H1 (cell line): Measurements from ENCODE around the gene CRYBB2. TPM values are rescaled to one million over a fixed set of nuclear protein-coding genes. Genes with fewer than 3 reads are reported as not detected.
"Not testable (repeated sequence)": the region's sequence is repeated elsewhere in the genome, so short reads cannot be mapped to it uniquely, and the experiment has no call there.

Source experiments
- CTCF ChIA-PET: fragments of 300-600 bp; sonication (Branson Sonifier 250); formaldehyde crosslinking; loops from one replicate; lab custom pipeline; 2021; ENCODE audit not compliant: partially characterized antibody; lab: Charles Lee
- POLR2A ChIA-PET: fragments of 300-600 bp; sonication (Branson Sonifier 250); formaldehyde crosslinking; loops from one replicate; lab custom pipeline; 2021; ENCODE audit warnings: inconsistent platforms; ENCODE audit not compliant: partially characterized antibody; lab: Charles Lee
- DNase-seq, 2 experiments: peaks; one replicate each; pipeline versions ENCODE4 v3.0.0 to v3.0.0-alpha.2; 2010 to 2022; ENCODE audit warnings: low spot score in 2 of 2, low read depth in 1 of 2, mixed read lengths in 1 of 2
- FAIRE-seq: peaks from 2 replicates; lab custom pipeline; 2011; peaks lifted over from hg19 to GRCh38; lab: Jason Lieb, UNC
- H2AFZ ChIP-seq: 2 replicates; pipeline ENCODE4 v1.8.1; 2012; ENCODE audit warnings: low read length, inconsistent platforms
- H2AK5ac ChIP-seq: 2 replicates; pipeline ENCODE4 v1.6.1; 2013; ENCODE audit warnings: low read depth, low read length
- H2BK120ac ChIP-seq: replicated peaks from 2 replicates; pipeline ENCODE3; 2013; ENCODE audit warnings: low read depth, low read length, inconsistent platforms
- H2BK12ac ChIP-seq: 2 replicates; pipeline ENCODE4 v1.6.1; 2013; ENCODE audit warnings: low read depth, low read length
- H2BK15ac ChIP-seq: 2 replicates; pipeline ENCODE4 v1.6.1; 2013; ENCODE audit warnings: low read length
- H2BK20ac ChIP-seq: 2 replicates; pipeline ENCODE4 v1.6.1; 2013; ENCODE audit warnings: low read length
- H2BK5ac ChIP-seq: 2 replicates; pipeline ENCODE4 v1.6.1; 2013; ENCODE audit warnings: low read depth, low read length
- H3K14ac ChIP-seq: 2 replicates; pipeline ENCODE4 v1.6.1; 2013; ENCODE audit warnings: inconsistent platforms; ENCODE audit not compliant: insufficient read length
- H3K18ac ChIP-seq: 2 replicates; pipeline ENCODE4 v1.6.1; 2013; ENCODE audit warnings: low read length; ENCODE audit errors: extremely low read depth
- H3K23ac ChIP-seq: 2 replicates; pipeline ENCODE4 v1.6.1; 2013; ENCODE audit warnings: inconsistent platforms; ENCODE audit not compliant: insufficient read length
- H3K23me2 ChIP-seq: 2 replicates; pipeline ENCODE4 v1.6.1; 2013; ENCODE audit warnings: low read depth, low read length
- H3K27ac ChIP-seq: 2 replicates; pipeline ENCODE4 v1.6.1; 2011; ENCODE audit warnings: low read depth, low read length, inconsistent platforms
- H3K27me3 ChIP-seq, 4 experiments: replicated peaks in 1 of 4; 1 replicate in 1 of 4; 2 replicates in 3 of 4; pipeline versions ENCODE4 v1.6.1 to v1.8.1; 2011 to 2013; ENCODE audit warnings: low read length in 3 of 4, mild to moderate bottlenecking in 3 of 4, inconsistent platforms in 2 of 4, mixed read lengths in 2 of 4, moderate library complexity in 1 of 4; ENCODE audit not compliant: control insufficient read depth in 3 of 4, insufficient read depth in 3 of 4; ENCODE audit errors: extremely low read depth in 1 of 4
- H3K36me3 ChIP-seq, 4 experiments: 2 replicates each; pipeline versions ENCODE4 v1.6.1 to v1.8.1; 2011 to 2013; ENCODE audit warnings: mild to moderate bottlenecking in 4 of 4, low read length in 3 of 4, moderate library complexity in 2 of 4, control low read depth in 1 of 4, inconsistent platforms in 1 of 4; ENCODE audit not compliant: insufficient read depth in 4 of 4, control insufficient read depth in 2 of 4
- H3K4ac ChIP-seq: replicated peaks from 2 replicates; pipeline ENCODE3; 2013; ENCODE audit warnings: low read length, low read depth, mixed read lengths, inconsistent platforms; ENCODE audit not compliant: insufficient read length
- H3K4me1 ChIP-seq, 4 experiments: replicated peaks in 1 of 4; 1 replicate in 1 of 4; 2 replicates in 3 of 4; pipeline versions ENCODE4 v1.6.1 to v1.8.1; 2011 to 2013; ENCODE audit warnings: low read length in 3 of 4, inconsistent platforms in 2 of 4, mixed read lengths in 1 of 4; ENCODE audit not compliant: insufficient read depth in 4 of 4, control insufficient read depth in 3 of 4
- H3K4me2 ChIP-seq, 2 experiments: 2 replicates each; pipeline versions ENCODE4 v1.6.1 to v1.8.1; 2011 to 2013; ENCODE audit warnings: low read depth in 2 of 2, low read length in 2 of 2, control low read depth in 1 of 2, inconsistent platforms in 1 of 2, mild to moderate bottlenecking in 1 of 2; ENCODE audit not compliant: insufficient read depth in 1 of 2
- H3K4me3 ChIP-seq, 4 experiments: fragments of 200-600, 300-600 bp in 1 of 4; sonication (generic), shearing (Covaris generic), sonication (Bioruptor Twin) in 1 of 4; 2 replicates each; pipeline versions ENCODE4 v1.5.1 to v1.8.1; 2011 to 2016; ENCODE audit warnings: low read length in 4 of 4, low read depth in 3 of 4, control low read depth in 2 of 4, inconsistent platforms in 2 of 4, mild to moderate bottlenecking in 2 of 4, mixed read lengths in 1 of 4, moderate library complexity in 1 of 4; ENCODE audit not compliant: insufficient read depth in 2 of 4; ENCODE audit errors: extremely low read depth in 1 of 4
- H3K56ac ChIP-seq: replicated peaks from 2 replicates; pipeline ENCODE3; 2013; ENCODE audit warnings: low read depth, mild to moderate bottlenecking, mixed read lengths, low read length, inconsistent platforms; ENCODE audit not compliant: insufficient read length
- H3K79me1 ChIP-seq: 2 replicates; pipeline ENCODE4 v1.6.1; 2013; ENCODE audit warnings: low read depth, low read length, control low read depth
- H3K79me2 ChIP-seq, 2 experiments: 2 replicates each; pipeline versions ENCODE4 v1.6.1 to v1.8.1; 2012 to 2013; ENCODE audit warnings: low read length in 2 of 2, mild to moderate bottlenecking in 2 of 2, inconsistent platforms in 1 of 2; ENCODE audit not compliant: insufficient read depth in 2 of 2, control insufficient read depth in 1 of 2
- H3K9ac ChIP-seq, 4 experiments: replicated peaks in 1 of 4; 1 replicate in 1 of 4; 2 replicates in 3 of 4; pipeline versions ENCODE4 v1.6.1 to v1.8.1; 2011 to 2013; ENCODE audit warnings: low read depth in 3 of 4, low read length in 3 of 4, control low read depth in 2 of 4, mild to moderate bottlenecking in 2 of 4, moderate library complexity in 2 of 4, inconsistent platforms in 1 of 4; ENCODE audit errors: extremely low read depth in 1 of 4
- H3K9me3 ChIP-seq, 2 experiments: 2 replicates each; pipeline versions ENCODE4 v1.6.1 to v1.8.1; 2012 to 2013; ENCODE audit warnings: mild to moderate bottlenecking in 2 of 2, moderate library complexity in 2 of 2, control low read depth in 1 of 2, inconsistent platforms in 1 of 2, low read depth in 1 of 2, low read length in 1 of 2, mixed read lengths in 1 of 2; ENCODE audit not compliant: insufficient read depth in 2 of 2
- H4K20me1 ChIP-seq, 2 experiments: replicated peaks in 1 of 2; 2 replicates each; pipeline versions ENCODE3 to v1.8.1; 2011 to 2013; ENCODE audit warnings: inconsistent platforms in 2 of 2, low read length in 2 of 2, mild to moderate bottlenecking in 1 of 2; ENCODE audit not compliant: insufficient read depth in 2 of 2, control insufficient read depth in 1 of 2
- H4K5ac ChIP-seq: 2 replicates; pipeline ENCODE4 v1.6.1; 2013; ENCODE audit warnings: low read length, low read depth, mixed read lengths, inconsistent platforms; ENCODE audit not compliant: insufficient read length
- H4K8ac ChIP-seq: 2 replicates; pipeline ENCODE4 v1.8.0; 2013; ENCODE audit warnings: mild to moderate bottlenecking, moderate library complexity, low read length, inconsistent platforms; ENCODE audit not compliant: insufficient read depth; ENCODE audit errors: extremely low read depth
- H4K91ac ChIP-seq: replicated peaks from 2 replicates; pipeline ENCODE3; 2013; ENCODE audit warnings: low read length, mixed read lengths, inconsistent platforms; ENCODE audit not compliant: insufficient read length
- WGBS, 2 experiments: shearing (Covaris generic) in 1 of 2; methylation state at CpG; one replicate each; pipeline versions ENCODE4 v1.1.6 to v1.1.7; 2013 to 2015; ENCODE audit warnings: low lambda C conversion rate in 2 of 2, mixed read lengths in 2 of 2, inconsistent platforms in 1 of 2, low coverage in 1 of 2, missing lambda C conversion rate in 1 of 2; ENCODE audit not compliant: insufficient replicate concordance in 2 of 2, insufficient coverage in 1 of 2, insufficient read length in 1 of 2; ENCODE audit errors: extremely low coverage in 1 of 2, missing lambda C conversion rate in 1 of 2; 5-methylcytosine and 5-hydroxymethylcytosine counted together
- polyA plus RNA-seq, 7 experiments: library from polyadenylated mRNA; depleted of rRNA in 3 of 7; stranded (reverse) in 5 of 7; unstranded in 2 of 7; fragments of >200 nt in 5 of 7; fragments of 200-250 nt in 2 of 7; gene quantifications; 1 replicate in 5 of 7; 2 replicates in 1 of 7; 4 replicates in 1 of 7; pipeline versions ENCODE4 v1.2.1 to v1.2.3, GENCODE V29; 2011 to 2013; ENCODE audit warnings: missing spikeins in 2 of 7, mixed read lengths in 2 of 7
- small RNA-seq: library from polyadenylated mRNA; stranded (forward); fragments of <200 nt; extraction: miRNeasy Mini kit (QIAGEN cat#:217004); gene quantifications from one replicate; pipeline ENCODE3, GENCODE V24; 2013; ENCODE audit not compliant: insufficient read depth
- total RNA-seq: library from RNA; stranded (reverse); fragmentation: NEBNext Ultra II Directional; extraction: Animal tissue kit (Norgen Biotek cat#: 25700); gene quantifications from 2 replicates; pipeline ENCODE4 v1.2.1, GENCODE V29; 2021

Gene CRYBB2
- total and polyA plus RNA-seq, 2 of the 8 experiments (the other 6 are each of a cell fraction or from before 2014, with no cell fraction given) = 0.12 TPM; not detected in 1

DNA sequence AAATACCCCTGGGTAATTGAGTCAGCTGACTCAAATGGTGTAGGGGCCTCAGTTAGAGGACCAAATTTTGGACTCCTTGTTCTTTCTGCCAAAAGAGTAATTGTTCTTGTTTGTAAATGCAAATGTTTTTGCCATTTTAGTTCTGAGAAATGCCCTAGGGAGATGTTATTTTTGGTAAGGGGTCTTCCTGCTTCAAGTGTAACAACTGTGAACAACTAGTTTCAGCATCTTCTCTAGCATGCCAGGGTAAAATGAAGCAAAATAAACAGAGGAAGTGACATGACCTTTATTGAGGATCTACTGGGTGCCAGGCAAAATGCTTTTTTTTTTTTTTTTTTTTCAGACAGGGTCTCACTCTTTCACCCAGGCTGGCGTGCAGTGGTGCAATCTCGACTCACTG is 60.7 kb downstream of the CRYBB2 start:
- H3K4me2 ChIP-seq, CTCF ChIA-PET, H2BK12ac ChIP-seq, H3K79me1 ChIP-seq, H2BK120ac ChIP-seq, H3K27ac ChIP-seq, H4K20me1 ChIP-seq, H3K36me3 ChIP-seq, H2BK15ac ChIP-seq, H2BK20ac ChIP-seq, H3K23ac ChIP-seq, H4K91ac ChIP-seq, H3K4me3 ChIP-seq, FAIRE-seq, H2AFZ ChIP-seq, H4K8ac ChIP-seq, H3K4me1 ChIP-seq, H3K18ac ChIP-seq, DNase-seq, H3K9ac ChIP-seq, H2AK5ac ChIP-seq, H3K9me3 ChIP-seq, H4K5ac ChIP-seq, H2BK5ac ChIP-seq, H3K14ac ChIP-seq, H3K79me2 ChIP-seq, H3K4ac ChIP-seq, H3K56ac ChIP-seq: not testable (repeated sequence)
- POLR2A ChIA-PET = interaction anchor here (0.6 kb wide), 1 partner anchor 128 kb away, joined by 3 read pairs; no protein-coding TSS in a partner anchor
- 38% methylated on average over 2 of the region's 2 CpGs; no CpG with 5 or more reads in 1 of the 2 experiments for WGBS, 2 experiments
- Histone ChIP-seq H3K23me2 (peaks cover 13% of the 10 kb centered on the region), H3K27me3 (peaks cover 3 to 21% (median 15%) of the 10 kb centered on the region in 4 experiments)

Small RNAs within 50 kb of the gene (small RNA-seq; reads per million reads assigned to genes)
- not detected for gene Z99916.2

Other genes with a start within 250 kb of the CRYBB2 start
- gene CRYBB3, start 19.8 kb upstream of the CRYBB2 start, total RNA-seq = 0.58 TPM in 1 of 2 replicates, not detected in the other
- 0.44 and 0.63 TPM in 2 replicates for gene CRYBB3, start 19.8 kb upstream of the CRYBB2 start, polyA plus RNA-seq (2011; rRNA removed)